HG03139 (cell line): ENCODE results near the gene CCL8.
"Not testable (repeated sequence)": the region's sequence is repeated elsewhere in the genome, so short reads cannot be mapped to it uniquely, and the experiment has no call there.

ENCODE experiments used
- ATAC-seq: cut with Tn5 transposase; IDR thresholded peaks from one replicate; pipeline ENCODE4 v1.9.1; 2021; ENCODE audit not compliant: unreplicated experiment

The CCL8 gene

GRCh38 chr17:34313164-34313563 is 6.1 kb upstream of the CCL8 start:
- no peak for ATAC-seq

DNA sequence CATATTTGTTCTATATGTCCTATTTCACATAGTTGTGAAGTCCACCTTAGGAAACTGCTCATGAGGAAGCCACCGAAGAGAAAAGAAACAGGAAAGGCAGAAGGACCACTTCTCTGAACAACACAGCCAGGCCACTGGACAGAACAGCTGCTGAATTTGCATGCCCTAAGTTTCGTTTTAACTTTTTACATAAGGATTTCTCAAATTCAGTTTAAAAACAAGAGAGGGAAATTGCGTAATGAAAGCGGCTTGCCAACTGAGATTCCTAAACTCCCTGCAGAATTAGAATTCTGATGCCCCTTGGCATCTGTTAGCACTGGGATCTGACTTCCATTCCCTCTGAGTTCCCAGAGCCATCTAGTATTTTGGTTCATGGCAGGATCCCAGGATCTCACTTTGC is 5.0 kb upstream of the CCL8 start:
- no peak for ATAC-seq

DNA sequence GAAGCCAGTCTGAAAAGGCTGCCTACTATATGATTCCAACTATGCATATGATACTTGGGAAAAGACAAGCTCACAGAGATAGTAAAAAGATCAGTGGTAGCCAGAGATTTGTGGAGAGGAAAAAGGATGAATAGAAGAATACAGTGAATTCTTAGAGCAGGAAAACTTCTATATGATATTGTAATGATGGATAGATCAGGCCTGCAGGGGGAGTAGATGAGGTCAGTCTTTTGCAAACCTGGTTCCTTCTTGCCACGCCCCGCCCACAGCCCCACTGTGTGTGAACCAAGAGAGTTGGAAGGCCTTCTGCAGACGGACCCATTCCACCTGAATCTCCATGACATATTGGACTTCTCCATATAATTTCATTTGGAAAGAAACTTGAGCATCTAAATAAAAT is 761 bp upstream of the CCL8 start:
- ATAC-seq: no peak

DNA sequence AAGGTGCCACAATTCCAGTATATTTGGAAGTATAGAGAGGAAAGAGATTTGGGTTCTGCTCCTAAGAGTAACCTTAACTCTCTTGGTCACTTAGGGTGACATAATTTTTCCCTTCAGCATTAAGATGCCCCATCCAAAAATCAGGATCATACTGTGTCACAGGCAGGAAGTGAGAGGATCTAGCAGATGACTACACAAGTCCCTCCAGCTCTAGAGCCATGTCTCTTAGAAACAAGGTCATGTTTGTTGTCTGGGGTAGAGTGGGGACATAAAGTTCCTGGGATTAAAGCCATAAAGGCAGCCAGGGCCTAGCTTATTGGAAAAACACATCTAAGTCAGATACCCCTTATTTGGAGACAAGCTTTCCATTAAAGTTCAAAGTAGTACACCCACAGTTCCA is 2.7 kb downstream of the CCL8 start:
- ATAC-seq: no peak

- not testable (repeated sequence) for ATAC-seq
These were observed 8.3 kb downstream of the CCL8 start for GRCh38 chr17:34327580-34327979.

DNA sequence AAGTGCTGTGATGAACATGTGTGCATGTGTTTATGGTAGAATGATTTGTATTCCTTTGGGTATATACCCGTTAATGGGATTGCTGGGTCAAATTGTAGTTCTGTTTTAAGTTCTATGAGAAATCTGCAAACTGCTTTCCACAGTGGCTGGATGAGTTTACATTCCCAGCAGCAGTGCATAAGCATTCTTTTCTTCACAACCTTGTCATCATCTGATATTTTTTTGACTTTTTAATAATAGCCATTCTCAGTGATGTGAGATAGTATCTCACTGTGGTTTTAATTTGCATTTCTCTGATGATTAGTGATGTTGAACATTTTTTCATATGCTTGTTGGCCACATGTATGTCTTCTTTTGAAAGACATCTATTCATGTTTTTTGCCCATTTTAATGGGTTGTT is 18.5 kb downstream of the CCL8 start:
- ATAC-seq: no peak

- ATAC-seq: no peak
These were observed 20.0 kb downstream of the CCL8 start for GRCh38 chr17:34339138-34339770.

GRCh38 chr17:34341916-34342315 is 22.7 kb downstream of the CCL8 start:
- no peak for ATAC-seq

GRCh38 chr17:34347063-34347462 is 27.8 kb downstream of the CCL8 start:
- no peak for ATAC-seq

DNA sequence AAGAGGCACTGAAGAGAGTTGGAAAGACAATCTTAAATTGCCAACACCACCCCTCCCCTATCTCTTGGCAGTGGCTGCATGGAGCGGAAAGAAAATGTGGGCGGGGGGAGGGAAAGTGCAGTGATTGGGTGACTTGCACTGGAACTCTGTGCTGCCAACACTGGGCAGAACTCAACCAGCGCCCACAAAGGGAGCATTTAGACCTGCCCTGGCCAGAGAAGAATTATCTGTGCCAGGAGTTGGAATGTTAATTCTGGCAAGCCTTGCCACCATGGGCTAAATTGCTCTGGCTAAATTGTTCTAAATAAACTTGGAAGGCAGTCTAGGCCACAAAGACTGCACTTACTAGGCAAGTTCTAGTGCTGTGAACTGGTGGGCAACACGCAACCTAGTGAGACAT is 30.5 kb downstream of the CCL8 start:
- no peak for ATAC-seq

- no peak for ATAC-seq
These were observed 31.9 kb downstream of the CCL8 start for GRCh38 chr17:34351096-34351495.

DNA sequence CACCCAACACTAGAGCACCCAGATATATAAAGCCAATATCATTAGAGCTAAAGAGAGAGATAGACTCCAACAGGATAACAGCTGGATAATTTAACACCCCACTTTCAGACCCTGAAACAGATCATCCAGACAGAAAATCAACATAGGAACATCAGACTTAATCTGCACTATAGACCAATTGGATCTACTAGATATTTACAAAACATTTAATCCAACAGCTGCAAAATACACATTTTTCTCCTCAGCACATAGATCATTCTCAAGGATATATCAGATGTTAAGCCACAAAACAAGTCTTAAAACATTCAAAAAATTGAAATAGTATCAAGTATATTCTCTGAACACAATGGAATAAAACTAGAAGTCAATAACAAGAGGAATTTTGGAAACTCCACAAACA is 33.0 kb downstream of the CCL8 start:
- no peak for ATAC-seq

- no peak for ATAC-seq
These were observed 35.4 kb downstream of the CCL8 start for GRCh38 chr17:34354637-34355036.

DNA sequence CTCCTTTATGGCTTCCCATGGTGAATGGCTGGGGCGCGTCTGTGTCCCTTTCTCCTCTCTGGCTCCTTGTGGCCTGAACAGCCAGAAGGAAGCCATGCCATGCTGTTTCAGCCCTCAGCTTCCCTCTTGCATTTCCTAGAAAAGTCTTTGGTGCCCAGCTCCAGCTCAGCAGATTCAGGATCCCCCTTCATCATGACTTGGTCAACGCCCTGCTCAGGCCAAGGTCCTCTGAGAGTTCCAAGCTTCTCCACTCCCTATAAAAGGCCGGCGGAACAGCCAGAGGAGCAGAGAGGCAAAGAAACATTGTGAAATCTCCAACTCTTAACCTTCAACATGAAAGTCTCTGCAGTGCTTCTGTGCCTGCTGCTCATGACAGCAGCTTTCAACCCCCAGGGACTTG is 37.0 kb downstream of the CCL8 start, which contains the start of gene CCL13:
Gene CCL13, plus strand, starts transcription at position 287 of the 400 bp plus-strand sequence. Its CDS starts 47 bp downstream, at position 334.
- ATAC-seq: no peak

DNA sequence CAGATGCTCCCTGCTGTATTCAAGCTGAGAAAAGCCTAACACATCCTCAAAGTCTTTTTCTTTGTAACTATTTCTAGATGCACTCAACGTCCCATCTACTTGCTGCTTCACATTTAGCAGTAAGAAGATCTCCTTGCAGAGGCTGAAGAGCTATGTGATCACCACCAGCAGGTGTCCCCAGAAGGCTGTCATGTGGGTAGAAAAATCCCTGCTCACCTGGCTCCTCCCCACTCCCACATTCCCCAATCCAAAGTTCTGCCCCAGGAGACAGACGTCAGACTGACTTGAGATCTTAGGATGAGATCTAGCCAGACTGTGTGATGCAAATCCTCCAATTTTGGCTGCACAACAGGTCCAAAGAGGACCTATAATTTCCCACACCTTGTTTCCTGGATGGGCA is 38.2 kb downstream of the CCL8 start:
- no peak for ATAC-seq

GRCh38 chr17:34358631-34359030 is 39.4 kb downstream of the CCL8 start:
- no peak for ATAC-seq

- ATAC-seq: no peak
These were observed 41.5 kb downstream of the CCL8 start for GRCh38 chr17:34360601-34361270.

DNA sequence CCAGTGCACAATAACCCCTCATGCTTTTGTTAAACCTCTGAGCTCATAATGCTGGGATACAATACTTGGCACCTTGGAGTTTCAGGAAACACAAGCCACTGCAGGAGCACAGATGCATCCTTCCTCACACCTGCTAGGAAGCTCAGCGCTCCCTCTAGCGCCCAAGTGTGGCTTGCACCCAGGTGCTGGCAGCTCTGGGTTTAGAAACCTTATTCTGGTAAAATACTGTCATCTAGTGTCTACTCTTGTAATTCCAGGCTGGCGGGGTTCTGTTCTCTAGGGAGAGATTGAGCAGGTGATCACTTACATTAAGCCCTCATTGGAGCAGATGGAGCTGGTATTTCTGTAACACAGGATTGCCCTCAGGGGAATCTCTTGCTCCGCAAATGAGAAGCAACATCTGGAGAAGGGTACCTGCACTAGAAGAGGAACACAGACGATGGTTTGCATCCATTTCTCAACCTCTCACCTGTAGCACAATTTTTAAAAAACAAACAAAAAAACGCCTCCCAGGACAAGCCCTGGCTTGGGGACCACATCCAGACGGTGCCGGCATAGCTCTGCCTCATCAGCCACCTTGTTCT is 42.3 kb downstream of the CCL8 start:
- peak; percentile 89 for ATAC-seq

DNA sequence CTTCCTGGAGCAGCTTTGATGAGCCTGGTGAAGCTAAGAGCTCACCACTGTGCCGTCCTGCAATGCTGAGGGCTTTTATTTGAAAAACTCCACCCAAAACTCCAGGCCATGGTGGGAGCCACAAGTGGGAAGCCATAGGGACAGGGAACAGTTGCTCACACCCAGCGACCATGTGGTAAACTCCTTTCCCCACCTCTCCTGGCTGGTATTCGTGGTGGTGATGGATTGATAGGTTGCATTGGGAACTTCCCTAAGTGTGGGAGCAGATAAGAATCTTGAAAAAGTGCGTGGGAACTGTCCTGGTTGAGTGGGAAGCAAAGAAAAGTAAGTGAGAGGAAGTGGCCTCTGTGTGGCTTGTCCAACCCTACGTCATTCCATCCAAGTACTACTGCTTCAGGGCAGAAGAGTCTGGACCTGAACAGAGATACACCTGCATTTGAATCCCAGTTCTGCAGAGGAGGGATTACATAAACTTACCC is 44.0 kb downstream of the CCL8 start, which contains the start of gene CCL1:
Gene CCL1, minus strand, starts transcription at position 51 of the 479 bp plus-strand sequence. CDS start 72 bp downstream, outside the sequence.
- ATAC-seq: no peak

DNA sequence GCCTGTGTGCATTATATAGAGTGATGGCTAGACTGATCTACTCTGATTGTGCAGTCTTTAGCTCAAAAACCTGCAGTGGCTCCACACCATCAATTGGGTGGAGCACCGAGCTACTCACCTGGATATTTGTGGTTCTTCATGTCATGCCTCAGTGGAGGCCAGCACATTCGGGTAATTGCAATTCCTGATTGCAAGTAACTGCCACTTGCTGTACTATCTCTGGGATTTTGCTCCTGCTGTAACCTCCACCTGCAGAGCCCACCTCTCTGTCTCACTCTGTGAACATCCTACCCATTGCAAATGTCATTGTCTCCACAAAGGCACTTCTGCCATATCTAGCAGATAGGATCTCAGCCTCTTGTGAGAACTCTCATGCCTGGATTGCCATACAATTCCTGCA is 45.5 kb downstream of the CCL8 start:
- ATAC-seq: no peak

GRCh38 chr17:34365340-34365739 is 46.1 kb downstream of the CCL8 start:
- ATAC-seq: no peak

DNA sequence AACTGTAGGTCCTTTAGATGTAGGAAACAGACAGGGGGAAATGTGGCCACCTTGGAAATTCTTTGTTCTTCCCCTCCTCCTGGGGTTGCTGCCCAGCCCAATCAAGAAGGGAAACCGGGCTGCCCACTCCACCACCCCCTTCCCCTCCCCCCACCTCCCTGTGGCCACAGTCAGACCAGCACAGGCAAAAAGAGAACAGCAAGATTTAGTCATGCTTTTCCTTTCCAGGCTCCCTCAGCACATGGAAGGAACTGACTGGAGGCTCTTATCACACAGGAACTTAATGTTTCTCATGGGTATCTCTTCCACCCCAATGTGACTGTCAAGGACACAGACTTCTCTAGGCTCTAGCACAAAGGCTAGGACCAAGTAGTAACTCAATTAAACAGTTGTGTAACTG is 46.8 kb downstream of the CCL8 start:
- no peak for ATAC-seq
